T follicular helper cell (primary cell): ENCODE data around the gene PSMA3.
"Not testable (repeated sequence)": the region's sequence is repeated elsewhere in the genome, so short reads cannot be mapped to it uniquely, and the experiment has no call there.

Experiments used
- DNase-seq: peaks from one replicate; pipeline ENCODE4 v3.0.0-alpha.2; 2020; ENCODE audit warnings: low read depth
- total RNA-seq, 2 experiments: gene quantifications; one replicate each; lab custom pipeline; 2026; lab: John Stamatoyannopoulos, UW

PSMA3 gene
- total RNA-seq, result 83.0 to 267 reads per million in 2 experiments

- peak; percentile 97 for DNase-seq
Measured at GRCh38 chr14:58244556-58245387, at the start of gene PSMA3. PSMA3 (plus strand) TSS chr14:58244843; CDS start chr14:58244921, 78 bp downstream.

- DNase-seq, result no peak
Measured at GRCh38 chr14:58196198-58196597, 48.4 kb upstream of the PSMA3 start.

- DNase-seq, result no peak
Measured at GRCh38 chr14:58198086-58198485, 46.6 kb upstream of the PSMA3 start.

GRCh38 chr14:58199726-58200479 lies 44.7 kb upstream of the PSMA3 start, which contains the start of gene ACTR10:
ACTR10 (plus strand) TSS chr14:58200149; CDS start chr14:58200218, 69 bp downstream.
- peak; percentile 68 for DNase-seq

GRCh38 chr14:58200480-58200841 lies 44.2 kb upstream of the PSMA3 start:
- no peak for DNase-seq

GRCh38 chr14:58200846-58201245 lies 43.8 kb upstream of the PSMA3 start:
- no peak for DNase-seq

- DNase-seq, result no peak
Measured at GRCh38 chr14:58213176-58213575, 31.5 kb upstream of the PSMA3 start.

GRCh38 chr14:58215191-58215914 lies 29.3 kb upstream of the PSMA3 start:
- no peak for DNase-seq

- no peak for DNase-seq
Measured at GRCh38 chr14:58216544-58216943, 28.1 kb upstream of the PSMA3 start.

GRCh38 chr14:58227096-58227819 lies 17.4 kb upstream of the PSMA3 start:
- no peak for DNase-seq

GRCh38 chr14:58238252-58239243 lies 6.1 kb upstream of the PSMA3 start:
- no peak for DNase-seq

- DNase-seq, result peak; percentile 77
Measured at GRCh38 chr14:58239244-58240195, 5.1 kb upstream of the PSMA3 start.

- DNase-seq, result no peak
Measured at GRCh38 chr14:58243790-58244555, 670 bp upstream of the PSMA3 start.

GRCh38 chr14:58245562-58245961 lies 919 bp downstream of the PSMA3 start:
- DNase-seq, result no peak

GRCh38 chr14:58249611-58250010 lies 5.0 kb downstream of the PSMA3 start:
- no peak for DNase-seq

GRCh38 chr14:58258156-58258555 lies 13.5 kb downstream of the PSMA3 start:
- no peak for DNase-seq

- not testable (repeated sequence) for DNase-seq
Measured at GRCh38 chr14:58262005-58262404, 17.4 kb downstream of the PSMA3 start.

GRCh38 chr14:58265401-58265800 lies 20.8 kb downstream of the PSMA3 start:
- no peak for DNase-seq
